ENCODE results near the gene HOTAIR.
A peak's percentile ranks its signal among the peaks of the same experiment; 100 is the strongest.

The HOTAIR gene

DNA sequence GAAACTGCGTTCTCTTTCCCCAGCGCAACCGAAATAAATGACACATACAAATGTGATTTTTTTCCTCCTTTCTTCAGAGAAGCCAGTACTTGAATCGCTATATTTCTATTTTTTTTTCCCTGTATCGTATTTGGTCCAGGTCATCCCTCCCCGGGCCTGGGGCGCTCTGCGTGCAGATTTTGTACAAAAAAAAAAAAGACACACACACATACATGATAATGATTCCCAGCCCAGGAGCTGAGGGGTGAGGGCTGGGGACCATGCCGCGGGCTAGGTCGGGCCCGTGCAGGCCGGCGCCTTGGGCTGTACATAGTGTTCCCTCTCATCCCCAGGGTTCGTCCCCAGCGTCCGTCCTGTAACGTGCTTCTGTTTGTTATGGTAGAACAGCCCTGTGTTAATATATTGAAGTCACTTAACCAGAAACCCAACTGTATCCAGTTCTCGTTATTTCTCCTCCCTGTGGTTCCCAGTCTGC, 28.2 kb upstream of the HOTAIR start:
- no peak overlapping the region for H3K4me3 ChIP-seq (ENCODE audit: control insufficient read depth, low read depth, low read length)
- no peak for DNase-seq (ENCODE audit: low read depth)

DNA sequence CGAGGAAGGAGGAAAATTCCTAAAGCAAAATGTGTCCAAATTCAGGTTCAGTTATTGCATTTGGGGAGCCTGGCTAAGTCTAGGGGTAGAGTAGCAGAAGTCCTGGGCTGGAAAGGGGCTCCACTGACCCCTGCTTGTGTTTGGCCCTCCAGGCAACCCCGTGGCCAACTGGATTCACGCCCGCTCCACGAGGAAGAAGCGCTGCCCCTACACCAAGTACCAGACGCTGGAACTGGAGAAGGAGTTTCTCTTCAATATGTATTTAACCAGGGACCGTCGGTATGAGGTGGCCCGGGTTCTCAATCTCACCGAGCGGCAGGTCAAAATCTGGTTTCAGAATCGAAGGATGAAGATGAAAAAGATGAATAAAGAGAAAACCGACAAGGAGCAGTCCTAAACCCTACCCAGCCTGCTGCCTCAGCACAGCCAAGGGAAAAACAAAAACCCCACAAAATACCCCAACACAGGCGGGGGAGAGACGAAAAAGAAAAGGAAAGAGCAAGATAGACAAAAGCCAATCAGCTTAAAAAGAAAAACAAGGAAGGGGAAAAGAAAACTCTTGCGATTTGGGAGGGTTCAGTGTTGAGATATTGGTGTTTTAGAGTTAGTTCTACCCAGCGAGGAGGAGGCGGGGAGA, 27.6 kb upstream of the HOTAIR start:
- H3K4me3 ChIP-seq (ENCODE audit: control insufficient read depth, low read depth, low read length), result no peak overlapping the region
- DNase-seq (ENCODE audit: low read depth), result no peak
- TF ChIP-seq, protein P1, sequence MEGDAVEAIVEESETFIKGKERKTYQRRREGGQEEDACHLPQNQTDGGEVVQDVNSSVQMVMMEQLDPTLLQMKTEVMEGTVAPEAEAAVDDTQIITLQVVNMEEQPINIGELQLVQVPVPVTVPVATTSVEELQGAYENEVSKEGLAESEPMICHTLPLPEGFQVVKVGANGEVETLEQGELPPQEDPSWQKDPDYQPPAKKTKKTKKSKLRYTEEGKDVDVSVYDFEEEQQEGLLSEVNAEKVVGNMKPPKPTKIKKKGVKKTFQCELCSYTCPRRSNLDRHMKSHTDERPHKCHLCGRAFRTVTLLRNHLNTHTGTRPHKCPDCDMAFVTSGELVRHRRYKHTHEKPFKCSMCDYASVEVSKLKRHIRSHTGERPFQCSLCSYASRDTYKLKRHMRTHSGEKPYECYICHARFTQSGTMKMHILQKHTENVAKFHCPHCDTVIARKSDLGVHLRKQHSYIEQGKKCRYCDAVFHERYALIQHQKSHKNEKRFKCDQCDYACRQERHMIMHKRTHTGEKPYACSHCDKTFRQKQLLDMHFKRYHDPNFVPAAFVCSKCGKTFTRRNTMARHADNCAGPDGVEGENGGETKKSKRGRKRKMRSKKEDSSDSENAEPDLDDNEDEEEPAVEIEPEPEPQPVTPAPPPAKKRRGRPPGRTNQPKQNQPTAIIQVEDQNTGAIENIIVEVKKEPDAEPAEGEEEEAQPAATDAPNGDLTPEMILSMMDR (IDR thresholded peaks at IDR 0.05; ENCODE audit: control insufficient read depth, insufficient read depth, low read depth, low read length, missing control alignments), result no peak

More for the DNA sequence above, 28.2 kb upstream of the HOTAIR start:
- TF ChIP-seq, protein P1 (IDR thresholded peaks at IDR 0.05; ENCODE audit: control insufficient read depth, insufficient read depth, low read depth, low read length, missing control alignments), result no peak

DNA sequence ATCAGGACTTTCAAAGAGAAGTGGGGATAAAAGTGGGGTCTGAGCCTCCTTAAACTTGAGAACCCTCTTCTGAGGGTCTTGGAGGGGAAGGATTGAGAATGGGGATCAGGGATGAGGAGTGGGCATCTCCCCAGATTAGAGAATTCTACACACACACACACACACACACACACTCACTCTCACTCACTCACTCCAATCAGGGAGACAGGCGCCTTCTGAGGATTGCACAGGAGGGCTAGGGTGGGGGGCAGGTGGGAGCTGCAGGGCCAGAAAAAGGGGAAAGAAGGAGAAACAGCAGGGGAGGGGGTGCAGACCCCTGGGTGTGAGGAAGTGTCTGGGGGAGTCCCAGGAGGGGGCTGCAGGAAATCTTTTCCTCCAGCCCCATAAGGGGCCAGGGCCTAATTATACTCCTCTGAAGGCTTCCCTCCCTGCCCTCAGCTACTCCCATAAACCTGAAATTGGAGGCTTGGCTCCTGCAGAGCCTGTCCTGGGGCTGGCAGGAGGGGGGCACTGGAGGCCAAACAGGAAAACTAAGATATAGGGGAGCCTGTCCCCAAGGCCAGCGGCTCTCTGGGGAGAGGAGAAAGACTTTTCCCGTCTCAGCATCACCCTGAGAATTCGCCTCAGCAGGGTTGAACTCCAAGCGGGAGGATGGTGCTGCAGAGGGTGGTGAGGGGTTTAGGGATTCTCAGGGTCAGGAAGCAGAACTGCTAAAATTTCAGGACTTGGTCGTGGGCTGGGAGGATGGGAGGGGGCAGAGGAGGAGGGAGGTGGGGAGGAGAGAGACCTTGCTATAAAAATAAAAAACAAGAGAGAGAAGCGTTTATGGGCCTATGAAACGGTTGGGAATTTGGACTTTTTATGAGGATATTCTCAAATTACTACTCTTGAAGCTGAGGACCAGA, 26.8 kb upstream of the HOTAIR start:
- TF ChIP-seq, protein P1 (IDR thresholded peaks at IDR 0.05; ENCODE audit: control insufficient read depth, insufficient read depth, low read depth, low read length, missing control alignments), result no peak
- no peak overlapping the region for H3K4me3 ChIP-seq (ENCODE audit: control insufficient read depth, low read depth, low read length)
- no peak for DNase-seq (ENCODE audit: low read depth)

DNA sequence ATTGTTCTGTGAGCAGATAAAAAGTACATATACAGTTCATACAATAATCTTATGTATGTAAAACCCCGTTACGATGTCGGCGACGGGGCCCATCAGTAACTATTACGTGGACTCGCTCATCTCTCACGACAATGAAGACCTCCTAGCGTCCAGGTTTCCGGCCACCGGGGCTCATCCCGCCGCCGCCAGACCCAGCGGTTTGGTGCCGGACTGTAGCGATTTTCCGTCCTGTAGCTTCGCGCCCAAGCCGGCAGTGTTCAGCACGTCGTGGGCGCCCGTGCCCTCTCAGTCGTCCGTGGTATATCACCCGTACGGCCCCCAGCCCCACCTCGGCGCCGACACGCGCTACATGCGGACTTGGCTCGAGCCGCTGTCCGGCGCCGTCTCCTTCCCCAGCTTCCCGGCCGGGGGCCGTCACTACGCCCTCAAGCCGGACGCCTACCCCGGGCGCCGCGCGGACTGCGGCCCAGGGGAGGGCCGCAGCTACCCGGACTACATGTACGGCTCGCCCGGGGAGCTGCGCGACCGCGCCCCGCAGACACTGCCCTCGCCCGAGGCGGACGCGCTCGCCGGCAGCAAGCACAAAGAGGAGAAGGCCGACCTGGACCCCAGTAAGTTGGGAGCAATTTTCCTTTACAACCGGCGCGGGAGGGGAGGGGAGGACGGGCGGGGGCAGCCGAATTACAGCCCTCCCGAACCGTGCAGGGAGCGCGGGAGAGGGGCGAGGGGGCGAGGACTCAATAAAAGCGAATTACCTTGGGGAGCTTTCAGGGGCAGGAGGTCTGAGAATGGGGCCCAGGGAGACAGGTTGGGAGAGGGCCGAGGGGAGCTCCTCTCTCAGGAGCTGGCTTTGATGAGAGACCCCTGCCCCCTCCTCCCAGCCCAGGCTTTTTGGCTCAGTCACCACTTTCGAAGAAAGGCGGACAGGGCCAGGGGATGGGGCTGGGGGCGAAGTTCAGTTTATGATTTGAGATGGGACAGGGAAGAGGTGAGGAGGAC, 25.7 kb upstream of the HOTAIR start, which contains the start of gene HOXC9:
HOXC9 (plus strand) TSS at position 46 of the 999 bp plus-strand sequence; CDS start at position 74, 28 bp downstream.
- TF ChIP-seq, protein P1 (IDR thresholded peaks at IDR 0.05; ENCODE audit: control insufficient read depth, insufficient read depth, low read depth, low read length, missing control alignments), result no peak
- DNase-seq (ENCODE audit: low read depth), result no peak
- H3K4me3 ChIP-seq (ENCODE audit: control insufficient read depth, low read depth, low read length), result peak within 1 kb of the TSS; percentile 86

DNA sequence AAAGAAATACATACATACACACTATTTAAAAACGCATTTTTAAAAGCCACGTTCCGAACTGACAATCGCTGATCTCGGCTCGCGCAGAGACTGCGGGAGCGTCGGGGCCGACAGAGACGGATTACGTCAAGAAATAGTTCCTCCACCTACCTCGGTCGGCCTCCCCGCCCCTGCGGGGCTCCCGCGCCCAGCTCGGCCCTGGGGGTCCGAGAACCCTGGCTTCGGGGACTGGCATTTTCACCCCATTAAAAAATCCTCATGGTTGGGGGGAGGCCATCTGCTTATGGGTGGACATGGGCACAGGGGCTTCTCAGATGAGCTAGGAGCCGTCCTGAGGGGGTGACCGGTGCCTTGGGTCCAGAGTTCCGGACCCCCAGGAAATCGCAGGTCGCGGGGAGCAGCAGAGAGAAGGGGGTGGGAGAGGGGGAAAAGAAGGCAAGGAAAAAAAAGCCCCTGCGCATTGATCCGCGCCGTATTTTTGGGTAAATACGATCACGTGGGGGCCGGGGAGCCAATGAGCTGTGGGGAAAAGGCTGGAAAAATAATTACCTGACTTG, 24.9 kb upstream of the HOTAIR start:
- no peak for DNase-seq (ENCODE audit: low read depth)
- H3K4me3 ChIP-seq (ENCODE audit: control insufficient read depth, low read depth, low read length), result peak overlapping the region; percentile 86
- TF ChIP-seq, protein P1 (IDR thresholded peaks at IDR 0.05; ENCODE audit: control insufficient read depth, insufficient read depth, low read depth, low read length, missing control alignments), result no peak

Data from AG09309 (cell line).